Measurements from ENCODE around the gene PLSCR4.
"Not testable (repeated sequence)": the region's sequence is repeated elsewhere in the genome, so short reads cannot be mapped to it uniquely, and the experiment has no call there.

Gene PLSCR4

GRCh38 chr3:146250449-146251382 lies at the start of gene PLSCR4:
TSS of gene PLSCR4 (minus strand) at chr3:146251105. CDS start at chr3:146222071, 29,034 bp downstream.
- no peak for DNase-seq

- DNase-seq = not testable (repeated sequence)
Observed at GRCh38 chr3:146293401-146293800, 42.5 kb upstream of the PLSCR4 start.

DNA sequence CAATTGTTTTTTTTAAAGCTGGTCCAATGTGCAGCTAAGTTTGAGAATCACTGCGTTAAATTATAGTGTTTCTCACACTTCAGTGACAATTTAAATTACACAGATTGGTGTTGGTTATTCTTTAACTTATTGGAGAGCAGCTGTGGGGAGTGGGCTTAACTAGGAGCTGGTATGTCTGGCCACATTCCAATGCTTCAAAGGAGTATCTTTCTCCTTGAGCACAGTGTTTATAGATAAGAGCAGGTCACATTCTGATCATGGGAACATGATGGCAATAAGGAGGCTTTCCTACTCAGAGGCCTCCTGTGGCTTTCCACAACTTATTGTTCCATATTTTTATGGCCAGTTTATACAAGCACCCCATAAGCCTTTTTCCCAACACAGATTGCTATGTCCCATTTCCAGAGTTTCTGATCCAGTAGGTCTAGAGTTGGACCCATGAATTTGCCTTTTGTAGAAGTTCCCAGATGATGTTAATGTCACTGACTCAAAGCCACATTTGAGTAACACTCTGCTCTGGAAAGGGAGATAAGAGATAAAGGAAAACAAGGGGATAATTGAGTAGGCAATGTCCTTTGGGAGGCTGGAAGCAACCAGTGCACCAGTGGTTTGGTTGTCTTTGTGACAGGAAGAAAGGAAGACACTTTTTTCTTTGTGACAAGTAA lies 33.0 kb upstream of the PLSCR4 start:
- DNase-seq = no peak

DNA sequence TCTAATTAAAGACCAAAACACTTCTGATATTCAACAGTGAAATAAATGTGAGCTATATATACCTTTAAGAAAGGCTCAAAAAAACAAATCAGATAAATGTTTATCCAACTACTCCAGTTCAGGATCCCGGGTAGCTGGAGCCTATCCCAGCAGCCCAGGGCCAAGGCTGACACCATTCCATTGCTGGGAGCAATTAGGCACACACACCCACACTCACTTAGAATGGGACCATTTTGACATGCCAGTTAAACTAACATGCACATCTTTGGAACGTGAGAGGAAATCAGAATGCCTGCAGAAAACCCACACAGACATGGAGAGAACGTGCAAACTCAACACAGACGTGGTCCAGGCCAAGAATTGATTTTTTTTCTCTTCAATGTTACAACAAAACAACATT lies 30.0 kb upstream of the PLSCR4 start:
- DNase-seq = no peak

DNA sequence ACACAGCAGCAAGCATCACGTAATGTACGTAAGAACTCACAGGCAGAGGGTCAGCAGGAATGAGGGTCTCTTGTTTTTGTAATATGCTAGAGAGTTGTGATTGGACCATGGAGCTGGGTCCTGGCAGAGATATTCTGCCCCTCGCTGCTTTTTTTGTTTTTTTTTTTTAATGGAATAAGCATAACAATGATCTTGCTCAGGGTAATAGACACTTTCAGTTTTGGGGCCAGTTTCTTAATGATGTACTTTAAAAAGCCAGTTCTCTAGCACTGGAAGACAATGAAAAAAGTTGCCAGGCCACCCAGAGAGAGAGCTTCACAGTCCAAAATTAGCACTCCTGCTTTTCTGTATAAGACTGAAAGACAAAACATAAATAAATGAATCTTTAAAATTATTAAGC lies 29.0 kb upstream of the PLSCR4 start:
- DNase-seq = no peak

DNA sequence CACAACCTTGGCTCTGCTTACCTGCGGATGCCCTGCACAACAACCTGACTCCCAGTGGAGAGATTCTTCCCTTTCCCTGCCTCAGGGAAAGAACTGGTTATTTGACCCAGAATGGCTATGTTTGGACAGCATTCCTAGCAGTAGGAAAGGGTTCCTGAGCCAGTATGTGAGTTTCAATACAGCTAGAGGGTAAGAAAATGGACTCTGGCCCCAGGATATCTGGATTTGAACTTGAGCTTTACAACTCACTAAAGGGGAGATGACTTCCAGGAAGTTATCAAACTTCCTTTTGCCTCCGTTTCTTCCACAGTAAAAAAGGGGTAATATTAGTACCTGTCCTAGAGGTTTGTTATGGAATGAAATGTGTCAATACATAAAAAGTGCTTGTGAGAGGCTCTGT lies 28.1 kb upstream of the PLSCR4 start:
- no peak for DNase-seq

DNA sequence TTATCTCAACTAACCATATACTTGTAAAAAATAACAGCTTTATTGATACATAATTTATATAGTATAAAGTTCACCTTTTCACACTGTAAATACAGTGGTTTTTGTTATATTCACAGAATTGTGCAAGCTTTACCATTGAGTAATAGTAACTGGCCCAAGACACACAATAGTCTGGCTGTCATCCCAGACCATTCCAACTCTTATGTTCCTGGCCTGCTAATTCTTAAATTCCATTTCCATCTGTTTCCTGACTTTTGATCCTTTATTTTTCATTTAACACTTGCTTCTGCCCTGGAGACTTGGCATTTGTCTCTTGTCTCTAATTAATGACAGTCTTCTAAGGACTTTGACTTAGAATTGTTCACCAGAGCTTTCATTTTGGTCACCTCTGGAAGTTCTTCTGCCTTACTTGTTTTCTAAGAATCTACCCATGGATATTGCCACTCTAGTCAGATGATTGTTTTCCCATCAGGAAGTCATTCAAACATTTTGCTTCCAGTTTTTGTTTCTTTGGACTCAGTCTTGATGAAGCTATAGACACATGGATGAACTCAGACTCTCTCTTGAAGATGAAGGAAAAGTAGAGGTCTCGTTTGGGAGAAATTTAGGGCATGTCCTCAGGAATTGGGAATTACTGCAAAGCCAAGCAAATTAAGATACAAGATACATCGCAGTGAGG lies 27.2 kb upstream of the PLSCR4 start:
- no peak for DNase-seq

DNA sequence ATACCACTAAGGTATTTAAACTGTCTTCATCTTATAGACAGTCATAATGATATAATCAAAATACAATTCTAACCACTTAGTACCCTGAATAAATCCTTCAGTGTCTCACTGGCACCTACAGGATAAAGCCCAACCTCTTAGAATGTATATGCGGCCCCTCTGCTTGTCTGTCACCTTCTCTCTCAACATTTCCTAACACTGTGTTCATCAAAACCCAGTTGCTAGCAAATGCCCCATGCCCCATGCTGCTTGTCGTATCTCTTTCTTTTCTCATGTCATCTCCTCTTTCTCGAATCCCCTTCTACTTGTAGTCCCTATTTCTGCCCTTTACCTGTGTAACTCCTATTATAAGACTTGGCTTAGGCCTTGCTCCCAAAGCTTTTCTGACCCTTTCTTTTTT lies 24.6 kb upstream of the PLSCR4 start:
- DNase-seq = no peak

DNA sequence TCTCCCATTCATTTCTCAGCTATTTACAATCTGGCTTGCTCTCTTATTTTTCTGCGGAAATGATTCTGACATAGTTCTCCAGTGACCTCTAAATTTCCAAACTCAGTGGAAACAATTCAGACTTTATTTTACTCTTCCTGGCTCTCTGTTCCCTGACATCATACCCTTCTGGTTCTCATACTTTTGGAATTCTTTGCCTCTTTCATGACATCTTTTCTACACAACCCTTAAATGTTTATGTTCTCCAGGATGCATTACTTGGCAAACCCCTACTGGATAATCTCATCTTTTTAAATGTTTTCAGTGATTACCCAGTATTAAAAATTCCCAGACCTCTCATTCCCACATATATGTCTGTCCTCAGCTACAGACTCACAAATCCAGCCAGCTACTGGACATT lies 23.9 kb upstream of the PLSCR4 start:
- no peak for DNase-seq

- no peak for DNase-seq
Observed at GRCh38 chr3:146273721-146274407, 23.0 kb upstream of the PLSCR4 start.

DNA sequence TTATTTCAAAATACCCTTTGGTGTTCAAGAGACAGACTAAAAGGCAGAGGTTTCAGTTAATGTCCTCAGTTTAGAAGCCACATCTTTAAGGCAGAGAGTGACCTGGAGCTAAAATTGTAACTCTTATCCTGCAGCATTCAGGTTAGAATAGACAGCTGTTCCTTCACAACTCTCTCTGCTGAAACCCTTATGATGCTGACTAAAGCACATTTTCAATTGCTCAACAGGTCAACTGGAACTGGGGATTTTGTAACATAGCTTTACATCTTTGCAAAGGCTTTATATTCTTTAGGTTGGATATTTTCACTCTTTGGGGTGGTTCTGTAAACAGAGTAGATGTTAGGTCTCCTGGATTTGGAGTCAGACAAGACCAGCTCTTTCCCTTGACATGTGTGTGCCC lies 20.3 kb upstream of the PLSCR4 start:
- no peak for DNase-seq

- no peak for DNase-seq
Observed at GRCh38 chr3:146269271-146269670, 18.4 kb upstream of the PLSCR4 start.

- no peak for DNase-seq
Observed at GRCh38 chr3:146268535-146269219, 17.8 kb upstream of the PLSCR4 start.

- no peak for DNase-seq
Observed at GRCh38 chr3:146265720-146266119, 14.8 kb upstream of the PLSCR4 start.

GRCh38 chr3:146262371-146263110 lies 11.6 kb upstream of the PLSCR4 start:
- DNase-seq = no peak

- no peak for DNase-seq
Observed at GRCh38 chr3:146259880-146260589, 9.1 kb upstream of the PLSCR4 start.

- DNase-seq = no peak
Observed at GRCh38 chr3:146256851-146257486, 6.1 kb upstream of the PLSCR4 start.

DNA sequence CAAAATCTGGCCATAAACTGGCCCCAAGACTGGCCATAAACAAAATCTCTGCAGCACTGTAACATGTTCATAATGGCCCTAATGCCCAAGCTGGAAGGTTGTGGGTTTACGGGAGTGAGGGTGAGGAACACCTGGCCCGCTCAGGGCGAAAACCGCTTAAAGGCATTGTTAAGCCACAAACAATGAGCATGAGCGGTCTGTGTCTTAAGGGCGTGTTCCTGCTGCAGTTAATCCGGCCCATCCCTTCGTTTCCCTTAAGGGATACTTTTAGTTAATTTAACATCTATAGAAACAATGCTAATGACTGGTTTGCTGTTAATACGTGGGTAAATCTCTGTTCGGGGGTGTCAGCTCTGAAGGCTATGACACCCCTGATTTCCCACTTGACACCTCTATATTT lies 1.5 kb upstream of the PLSCR4 start:
- DNase-seq = not testable (repeated sequence)

- no peak for DNase-seq
Observed at GRCh38 chr3:146249921-146250320, 984 bp downstream of the PLSCR4 start.

GRCh38 chr3:146247911-146248310 lies 3.0 kb downstream of the PLSCR4 start:
- no peak for DNase-seq

All from activated CD8-positive, alpha-beta memory T cell treated with anti-CD3 and anti-CD28 coated beads for 24 hours (primary cell).